GM18909 (cell line): ENCODE data around the gene OSGIN1.
A peak's percentile ranks its signal among the peaks of the same experiment; 100 is the strongest.

Source experiments
- ATAC-seq: cut with Tn5 transposase; IDR thresholded peaks from one replicate; pipeline ENCODE4 v1.9.1; 2021; ENCODE audit warnings: mild to moderate bottlenecking; ENCODE audit not compliant: unreplicated experiment, poor library complexity

OSGIN1 gene

GRCh38 chr16:83994087-83994486, 41.0 kb downstream of the OSGIN1 start:
- no peak for ATAC-seq

GRCh38 chr16:83994703-83995102, 41.7 kb downstream of the OSGIN1 start:
- ATAC-seq, result no peak

GRCh38 chr16:83995754-83996153, 42.7 kb downstream of the OSGIN1 start:
- no peak for ATAC-seq

- ATAC-seq, result no peak
Observed at GRCh38 chr16:83996481-83997252, 43.6 kb downstream of the OSGIN1 start.

- no peak for ATAC-seq
Observed at GRCh38 chr16:83998091-83998490, 45.1 kb downstream of the OSGIN1 start.

GRCh38 chr16:84000989-84001642, 48.1 kb downstream of the OSGIN1 start:
- no peak for ATAC-seq

GRCh38 chr16:84001726-84002125, 48.7 kb downstream of the OSGIN1 start:
- ATAC-seq, result no peak

GRCh38 chr16:84003038-84003437, 50.0 kb downstream of the OSGIN1 start:
- ATAC-seq, result no peak

GRCh38 chr16:84004442-84004841, 51.4 kb downstream of the OSGIN1 start:
- no peak for ATAC-seq

GRCh38 chr16:84005391-84005790, 52.4 kb downstream of the OSGIN1 start:
- no peak for ATAC-seq

- ATAC-seq, result no peak
Observed at GRCh38 chr16:84007520-84007919, 54.5 kb downstream of the OSGIN1 start.

GRCh38 chr16:84007965-84008364, 54.9 kb downstream of the OSGIN1 start:
- no peak for ATAC-seq

GRCh38 chr16:84009282-84009681, 56.2 kb downstream of the OSGIN1 start:
- no peak for ATAC-seq

GRCh38 chr16:84013787-84014569, 60.9 kb downstream of the OSGIN1 start:
- ATAC-seq, result peak; percentile 76

GRCh38 chr16:84014570-84015327, 61.7 kb downstream of the OSGIN1 start:
- ATAC-seq, result no peak

- ATAC-seq, result no peak
Observed at GRCh38 chr16:84015399-84015798, 62.4 kb downstream of the OSGIN1 start.
